ENCODE measurements around the gene SERPINF2. TPM values are rescaled to one million over a fixed set of nuclear protein-coding genes. Genes with fewer than 3 reads are reported as not detected.

SERPINF2 gene
- 0.11 and 0.13 TPM in 2 replicates for total RNA-seq

GRCh38 chr17:1742371-1743087 is at the start of gene SERPINF2:
Gene SERPINF2, plus strand, starts transcription at chr17:1742871. Its CDS starts 2,125 bp downstream, at chr17:1744996.

GRCh38 chr17:1709971-1710806 is 32.5 kb upstream of the SERPINF2 start, which contains the start of gene TLCD2:
Gene TLCD2, minus strand, starts transcription at chr17:1710377. Its CDS starts 135 bp downstream, at chr17:1710242.

GRCh38 chr17:1724351-1724868 is 18.3 kb upstream of the SERPINF2 start, which contains the start of gene WDR81:
Gene WDR81, plus strand, starts transcription at chr17:1724704. Its CDS starts 256 bp downstream, at chr17:1724960.

Other genes with a start within 250 kb of the SERPINF2 start
- gene INPP5K, start 226.3 kb upstream of the SERPINF2 start, total RNA-seq = 34.2 and 35.7 TPM in 2 replicates
- 31.3 and 31.4 TPM in 2 replicates for gene PITPNA, start 180.1 kb upstream of the SERPINF2 start, total RNA-seq
- gene SLC43A2, start 114.0 kb upstream of the SERPINF2 start, total RNA-seq = 22.5 and 23.2 TPM in 2 replicates
- 0.65 and 0.97 TPM in 2 replicates for gene SCARF1, start 97.1 kb upstream of the SERPINF2 start, total RNA-seq
- gene RILP, start 93.0 kb upstream of the SERPINF2 start, total RNA-seq = 7.9 and 10.3 TPM in 2 replicates
- gene PRPF8, start 58.0 kb upstream of the SERPINF2 start, total RNA-seq = 117 and 135 TPM in 2 replicates
- 5.3 and 5.9 TPM in 2 replicates for gene TLCD2, start 32.5 kb upstream of the SERPINF2 start, total RNA-seq
- 21.4 and 27.4 TPM in 2 replicates for gene WDR81, start 18.2 kb upstream of the SERPINF2 start, total RNA-seq
- 5.1 and 16.5 TPM in 2 replicates for gene SERPINF1, start 19.2 kb downstream of the SERPINF2 start, total RNA-seq
- gene SMYD4, start 87.0 kb downstream of the SERPINF2 start, total RNA-seq = 11.2 and 11.8 TPM in 2 replicates
- 25.2 TPM in 2 replicates for gene RPA1, start 87.1 kb downstream of the SERPINF2 start, total RNA-seq